Liver (tissue), 3 donors: Measurements from ENCODE around the gene EIF3L.

Experiments used
- ATF3 ChIP-seq: IDR thresholded peaks from 2 replicates; pipeline ENCODE4 v1.6.1; 2016; ENCODE audit warnings: antibody characterized with exemption
- CTCF ChIP-seq: fragments of 150-350 bp; IDR thresholded peaks from 2 replicates; pipeline ENCODE4 v1.5.1; 2017; ENCODE audit warnings: improper control_type of control experiment, low read depth, low read length; ENCODE audit not compliant: missing input control
- RXRA ChIP-seq, 2 donors: IDR thresholded peaks; 2 replicates each; pipeline ENCODE4 v1.6.1; 2017 to 2018; ENCODE audit warnings: antibody characterized with exemption in 2 of 2, mild to moderate bottlenecking in 1 of 2
- donor health status: healthy.
- donor health status: healthy.

GRCh38 chr22:37822079-37822833 is 27.0 kb upstream of the EIF3L start:
- TF ChIP-seq RXRA (IDR thresholded peaks at IDR 0.05) (no peak), CTCF (no peak), ATF3 (no peak)
